ENCODE measurements around the gene ZNF22. TPM values are rescaled to one million over a fixed set of nuclear protein-coding genes. Genes with fewer than 3 reads are reported as not detected.

The ZNF22 gene
- total RNA-seq, 2 experiments from 2014 or later: 18.7 to 19.5 TPM

- CTCF ChIA-PET: interaction anchor here (0.8 to 3.7 kb wide), 3 partner anchors 9 to 41 kb away, joined by 3 to 35 read pairs (median 9); no protein-coding TSS in a partner anchor
- peak; percentile 34 for DNase-seq
- intact Hi-C loops (cut with micrococcal nuclease): loop anchor here (2.0 to 10.0 kb wide), 3 partner anchors 27 to 95 kb away; partner anchors contain the start of genes TMEM72 and ZNF22
- Mint-ChIP-seq H3K9me3 (no peaks in the 10 kb centered on the region), H3K27me3 (ENCODE audit: low read depth) (no peaks in the 10 kb centered on the region), H3K4me3 (no peak overlapping the region), H3K27ac (no peak overlapping the region), H3K4me1 (ENCODE audit: low read depth) (peaks cover 21% of the 10 kb centered on the region), H3K36me3 (ENCODE audit: low read depth) (no peaks in the 10 kb centered on the region)
Measured at GRCh38 chr10:44973323-44974081, 27.2 kb upstream of the ZNF22 start.

- no peaks in the 10 kb centered on the region for H3K27me3 Mint-ChIP-seq (ENCODE audit: low read depth)
- CTCF ChIA-PET: interaction anchor here (0.8 to 3.7 kb wide), 2 partner anchors 10 to 41 kb away, joined by 3 to 35 read pairs; no protein-coding TSS in a partner anchor
- no peak for DNase-seq
- H3K9me3 Mint-ChIP-seq: no peaks in the 10 kb centered on the region
- H3K4me3 Mint-ChIP-seq: peak overlapping the region; percentile 49
- H3K27ac Mint-ChIP-seq: no peak overlapping the region
- H3K36me3 Mint-ChIP-seq (ENCODE audit: low read depth): no peaks in the 10 kb centered on the region
- peaks cover 20% of the 10 kb centered on the region for H3K4me1 Mint-ChIP-seq (ENCODE audit: low read depth)
- intact Hi-C loops (cut with micrococcal nuclease): loop anchor here (2.0 to 10.0 kb wide), 3 partner anchors 27 to 95 kb away; partner anchors contain the start of genes TMEM72 and ZNF22
Measured at GRCh38 chr10:44974082-44974627, 26.6 kb upstream of the ZNF22 start.

- Mint-ChIP-seq H3K4me1 (ENCODE audit: low read depth) (peaks cover 20% of the 10 kb centered on the region), H3K4me3 (peak overlapping the region; percentile 49), H3K9me3 (no peaks in the 10 kb centered on the region), H3K27ac (peak overlapping the region; percentile 65), H3K36me3 (ENCODE audit: low read depth) (no peaks in the 10 kb centered on the region), H3K27me3 (ENCODE audit: low read depth) (no peaks in the 10 kb centered on the region)
- CTCF ChIA-PET: interaction anchor here (0.8 to 3.7 kb wide), 2 partner anchors 11 to 42 kb away, joined by 3 to 35 read pairs; no protein-coding TSS in a partner anchor
- peak; percentile 62 for DNase-seq
- intact Hi-C loops (cut with micrococcal nuclease): loop anchor here (1.0 to 10.0 kb wide), 5 partner anchors 16 to 96 kb away; partner anchors contain the start of genes RASSF4, TMEM72 and ZNF22
Measured at GRCh38 chr10:44974628-44975430, 25.9 kb upstream of the ZNF22 start.

- Mint-ChIP-seq H3K36me3 (ENCODE audit: low read depth) (no peaks in the 10 kb centered on the region), H3K27me3 (ENCODE audit: low read depth) (no peaks in the 10 kb centered on the region), H3K4me3 (no peak overlapping the region), H3K27ac (no peak overlapping the region), H3K4me1 (ENCODE audit: low read depth) (peaks cover 20% of the 10 kb centered on the region), H3K9me3 (no peaks in the 10 kb centered on the region)
- intact Hi-C loops (cut with micrococcal nuclease): loop anchor here (1.0 to 10.0 kb wide), 5 partner anchors 16 to 97 kb away; partner anchors contain the start of genes RASSF4, TMEM72 and ZNF22
- CTCF ChIA-PET: interaction anchor here (0.5 to 3.7 kb wide), 5 partner anchors 12 to 117 kb away, joined by 3 to 35 read pairs (median 3); no protein-coding TSS in a partner anchor
- peak; percentile 75 for DNase-seq
Measured at GRCh38 chr10:44975431-44976331, 25.0 kb upstream of the ZNF22 start.

- intact Hi-C loops (cut with micrococcal nuclease): loop anchor here (10.0 kb wide), 1 partner anchor 62 kb away; the partner anchor contains the start of gene TMEM72
- H3K4me1 Mint-ChIP-seq (ENCODE audit: low read depth): peaks cover 20% of the 10 kb centered on the region
- H3K27ac Mint-ChIP-seq: no peak overlapping the region
- no peak for DNase-seq
- no peaks in the 10 kb centered on the region for H3K9me3 Mint-ChIP-seq
- CTCF ChIA-PET: interaction anchor here (0.8 to 3.7 kb wide), 4 partner anchors 11 to 118 kb away, joined by 3 to 35 read pairs (median 6); no protein-coding TSS in a partner anchor
- no peak overlapping the region for H3K4me3 Mint-ChIP-seq
- no peaks in the 10 kb centered on the region for H3K27me3 Mint-ChIP-seq (ENCODE audit: low read depth)
- no peaks in the 10 kb centered on the region for H3K36me3 Mint-ChIP-seq (ENCODE audit: low read depth)
Measured at GRCh38 chr10:44976352-44977198, 24.1 kb upstream of the ZNF22 start.

GRCh38 chr10:44977287-44978212 is 23.2 kb upstream of the ZNF22 start:
- Mint-ChIP-seq H3K4me3 (peak overlapping the region; percentile 69), H3K9me3 (no peaks in the 10 kb centered on the region), H3K27ac (no peak overlapping the region), H3K36me3 (ENCODE audit: low read depth) (no peaks in the 10 kb centered on the region), H3K4me1 (ENCODE audit: low read depth) (peaks cover 20% of the 10 kb centered on the region), H3K27me3 (ENCODE audit: low read depth) (no peaks in the 10 kb centered on the region)
- DNase-seq: no peak
- CTCF ChIA-PET: interaction anchor here (0.6 to 3.7 kb wide), 4 partner anchors 16 to 111 kb away, joined by 3 to 35 read pairs (median 4); no protein-coding TSS in a partner anchor
- intact Hi-C loops (cut with micrococcal nuclease): loop anchor here (10.0 kb wide), 1 partner anchor 63 kb away; the partner anchor contains the start of gene TMEM72

- CTCF ChIA-PET: interaction anchor here (0.6 to 1.2 kb wide), 4 partner anchors 16 to 112 kb away, joined by 3 to 7 read pairs (median 4); no protein-coding TSS in a partner anchor
- intact Hi-C loops (cut with micrococcal nuclease): loop anchor here (10.0 kb wide), 1 partner anchor 63 kb away; the partner anchor contains the start of gene TMEM72
- no peaks in the 10 kb centered on the region for H3K27me3 Mint-ChIP-seq (ENCODE audit: low read depth)
- no peaks in the 10 kb centered on the region for H3K36me3 Mint-ChIP-seq (ENCODE audit: low read depth)
- peaks cover 20% of the 10 kb centered on the region for H3K4me1 Mint-ChIP-seq (ENCODE audit: low read depth)
- peak overlapping the region; percentile 53 for H3K27ac Mint-ChIP-seq
- no peaks in the 10 kb centered on the region for H3K9me3 Mint-ChIP-seq
- DNase-seq: no peak
- H3K4me3 Mint-ChIP-seq: peak overlapping the region; percentile 69
Measured at GRCh38 chr10:44978213-44978569, 22.5 kb upstream of the ZNF22 start.

- Mint-ChIP-seq H3K9me3 (no peaks in the 10 kb centered on the region), H3K27me3 (ENCODE audit: low read depth) (no peaks in the 10 kb centered on the region), H3K27ac (peak within 1 kb of the TSS; percentile 53), H3K4me3 (peak within 1 kb of the TSS; percentile 69), H3K4me1 (ENCODE audit: low read depth) (peaks cover 15% of the 10 kb centered on the region), H3K36me3 (ENCODE audit: low read depth) (no peaks in the 10 kb centered on the region)
- peak; percentile 81 for DNase-seq
- CTCF ChIA-PET: interaction anchor here (0.6 to 1.3 kb wide), 5 partner anchors 16 to 112 kb away, joined by 3 to 7 read pairs (median 3); no protein-coding TSS in a partner anchor
- intact Hi-C loops (cut with micrococcal nuclease): loop anchor here (10.0 kb wide), 1 partner anchor 64 kb away; the partner anchor contains the start of gene TMEM72
Measured at GRCh38 chr10:44978570-44979280, 22.0 kb upstream of the ZNF22 start, which contains the start of gene DEPP1. TSS of gene DEPP1 (minus strand) at chr10:44978809. CDS start at chr10:44978030, 779 bp downstream.
